DMS153 (cell line): ENCODE data around the gene AP3S2.
"Not testable (repeated sequence)": the region's sequence is repeated elsewhere in the genome, so short reads cannot be mapped to it uniquely, and the experiment has no call there.

ENCODE experiments used
- DNase-seq: peaks from one replicate; lab custom pipeline; 2025; lab: John Stamatoyannopoulos, UW

AP3S2 gene

GRCh38 chr15:89799918-89800498 is 93.8 kb downstream of the AP3S2 start:
- DNase-seq, result no peak

GRCh38 chr15:89799011-89799911 is 94.5 kb downstream of the AP3S2 start:
- DNase-seq, result no peak

- DNase-seq, result no peak
These were observed 96.1 kb downstream of the AP3S2 start for GRCh38 chr15:89797678-89798201.

DNA sequence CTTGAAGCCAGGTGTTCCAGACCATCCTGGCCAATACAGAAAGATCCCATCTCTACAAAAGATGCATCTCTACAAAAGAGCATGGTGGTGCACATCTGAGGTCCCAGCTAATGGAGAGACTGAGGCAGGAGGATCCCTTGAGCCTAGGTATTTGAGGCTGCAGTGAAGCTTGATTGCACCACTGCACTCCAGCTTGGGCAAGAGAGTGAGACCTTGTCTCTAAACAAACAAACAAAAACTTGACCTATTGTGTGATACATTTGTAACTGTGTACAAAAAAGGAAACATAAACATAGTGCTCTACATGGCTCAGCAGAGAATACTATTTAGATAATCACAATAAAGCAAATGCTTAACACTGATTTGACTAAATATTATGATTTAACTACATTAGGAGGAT is 97.8 kb downstream of the AP3S2 start:
- no peak for DNase-seq

- no peak for DNase-seq
These were observed 99.1 kb downstream of the AP3S2 start for GRCh38 chr15:89794627-89795241.

GRCh38 chr15:89792106-89792805 is 101.5 kb downstream of the AP3S2 start:
- DNase-seq, result no peak

DNA sequence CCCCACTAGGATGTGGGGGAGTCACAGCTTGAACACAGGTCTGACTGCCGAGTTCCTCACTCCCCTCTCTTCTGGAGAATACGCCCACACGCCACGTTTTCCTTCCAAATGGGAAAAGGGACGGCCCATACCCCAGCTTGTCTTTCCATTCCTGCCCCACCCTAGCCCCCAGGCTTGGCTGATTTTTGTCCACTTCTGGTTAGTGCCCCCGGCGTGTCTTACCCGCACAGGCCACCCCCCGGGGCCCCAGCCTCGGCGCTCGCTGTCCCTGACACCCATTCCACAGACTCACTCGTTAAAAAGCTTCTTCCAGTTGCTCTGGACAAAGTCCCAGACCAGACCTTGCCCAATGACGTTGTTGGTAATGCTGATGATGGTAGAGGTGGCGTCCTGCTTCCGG is 103.1 kb downstream of the AP3S2 start:
- no peak for DNase-seq

- DNase-seq, result no peak
These were observed 103.6 kb downstream of the AP3S2 start for GRCh38 chr15:89790206-89790605.

DNA sequence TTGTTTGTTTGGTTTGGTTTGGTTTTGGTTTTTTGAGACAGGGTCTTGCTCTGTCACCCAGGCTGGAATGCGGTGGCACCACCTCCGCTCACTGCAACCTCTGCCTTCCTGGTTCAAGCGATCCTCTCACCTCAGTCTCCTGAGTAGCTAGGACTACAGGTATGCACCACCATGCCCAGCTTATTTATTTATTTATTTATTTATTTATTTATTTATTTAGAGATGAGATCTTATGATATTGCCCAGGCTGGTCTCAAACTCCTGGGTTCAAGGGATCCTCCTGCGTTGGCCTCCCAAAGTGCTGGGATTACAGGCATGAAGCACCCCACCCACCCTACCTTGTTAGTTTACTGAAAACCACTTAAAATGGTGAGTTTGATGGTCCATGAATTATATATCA is 105.2 kb downstream of the AP3S2 start:
- not testable (repeated sequence) for DNase-seq

DNA sequence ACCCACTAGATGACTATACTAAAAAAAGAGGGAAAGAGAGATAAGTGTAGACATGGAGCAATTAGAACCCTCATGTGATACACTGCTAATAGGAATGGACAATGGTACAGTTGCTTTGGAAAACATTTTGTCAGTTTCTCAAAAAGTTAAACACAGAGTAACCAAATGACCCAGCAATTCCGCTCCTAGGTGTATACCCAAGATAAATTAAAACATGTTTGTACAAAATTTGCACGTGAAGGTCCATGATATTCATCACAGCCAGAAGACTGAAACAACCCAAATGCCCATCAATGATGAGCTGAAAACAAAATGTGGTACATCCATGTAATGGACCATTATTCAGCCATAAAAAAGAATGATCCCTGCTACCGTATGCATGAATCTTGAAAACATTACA is 105.8 kb downstream of the AP3S2 start:
- DNase-seq, result no peak

DNA sequence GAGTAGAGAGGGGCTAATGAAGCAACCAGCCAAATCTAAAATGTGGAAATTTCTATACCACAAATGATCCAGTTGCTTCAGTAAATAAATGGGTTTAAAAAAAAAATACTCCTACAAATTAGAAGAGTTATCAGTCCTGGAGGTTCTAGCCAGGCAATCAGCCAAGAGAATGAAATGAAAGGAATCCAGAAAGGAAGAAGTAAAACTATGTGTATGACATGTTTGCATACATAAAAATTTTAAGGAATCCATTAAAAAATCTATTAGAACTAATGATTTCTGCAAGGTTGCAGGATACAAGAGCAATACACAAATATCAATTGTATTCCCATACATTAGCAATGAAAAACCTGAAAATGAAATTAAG is 108.0 kb downstream of the AP3S2 start:
- DNase-seq, result no peak

DNA sequence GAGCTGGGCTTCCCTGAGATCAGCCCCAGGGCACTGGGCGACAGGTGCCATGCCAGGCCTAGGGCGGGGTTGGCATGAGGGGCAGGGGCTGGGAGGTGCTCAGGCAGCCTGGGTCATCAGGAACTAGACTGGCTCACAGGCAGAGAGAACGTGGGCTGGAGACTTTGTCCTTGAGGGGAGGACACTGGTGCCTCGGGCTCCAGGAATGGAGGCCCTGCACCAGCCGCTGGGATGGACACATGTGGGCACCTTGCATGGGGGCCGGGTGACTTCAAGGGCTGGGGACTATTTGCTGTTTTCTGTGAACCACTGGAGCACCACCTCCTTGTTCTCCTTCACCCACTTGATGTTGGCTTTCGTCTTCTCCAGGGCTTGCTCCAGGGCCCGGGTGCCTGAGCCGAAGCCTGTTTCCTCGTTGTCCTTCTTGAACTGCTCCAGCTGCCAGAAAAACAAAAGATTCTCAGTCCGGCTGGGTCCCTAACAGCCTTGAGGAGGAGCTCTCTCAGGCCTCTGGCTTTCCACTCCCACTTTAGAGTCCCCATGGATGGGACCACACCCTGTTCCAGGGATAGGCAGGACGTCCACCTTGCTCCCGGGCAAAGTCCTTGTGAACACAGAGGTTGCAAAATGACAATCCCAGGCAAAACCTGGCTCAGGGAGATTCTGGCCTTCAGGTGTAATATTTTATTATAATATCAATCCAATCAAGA is 108.6 kb downstream of the AP3S2 start:
- DNase-seq, result no peak

- no peak for DNase-seq
These were observed 109.2 kb downstream of the AP3S2 start for GRCh38 chr15:89784686-89784960.

GRCh38 chr15:89783861-89784685 is 109.7 kb downstream of the AP3S2 start:
- DNase-seq, result no peak

- DNase-seq, result no peak
These were observed 110.5 kb downstream of the AP3S2 start for GRCh38 chr15:89783111-89783860.

GRCh38 chr15:89782619-89782950 is 111.2 kb downstream of the AP3S2 start:
- DNase-seq, result not testable (repeated sequence)

DNA sequence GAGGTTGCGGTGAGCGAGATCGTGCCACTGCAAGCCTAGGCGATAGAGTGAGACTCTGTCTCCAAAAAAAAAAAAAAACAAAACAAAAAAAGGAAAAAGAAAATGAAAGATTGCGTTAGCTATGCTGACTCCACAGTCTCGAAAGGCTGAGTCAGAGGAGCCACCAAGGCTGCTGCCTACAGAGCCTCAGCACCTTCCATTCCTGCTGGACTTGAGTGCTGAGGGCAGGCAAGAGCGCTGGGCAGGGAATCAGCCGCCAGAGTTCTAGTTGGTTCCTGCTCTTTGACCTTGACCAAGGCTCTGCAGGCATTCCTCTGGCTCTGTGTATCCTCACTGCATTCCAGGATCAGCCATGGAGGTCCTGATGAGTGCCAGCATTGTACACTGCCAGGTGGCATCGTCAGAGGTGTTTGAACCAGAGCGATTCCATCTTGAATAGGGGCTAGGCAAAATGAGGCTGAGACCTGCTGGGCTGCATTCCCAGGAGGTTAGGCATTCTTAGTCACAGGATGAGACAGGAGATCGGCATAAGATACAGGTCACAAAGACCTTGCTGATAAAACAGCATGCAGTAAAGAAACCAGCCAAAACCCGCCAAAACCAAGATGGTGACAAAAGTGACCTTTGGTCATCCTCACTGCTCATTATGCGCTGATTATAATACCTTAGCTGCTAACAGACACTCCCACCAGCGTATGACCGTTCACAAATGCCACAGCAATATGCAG is 111.7 kb downstream of the AP3S2 start:
- no peak for DNase-seq

- no peak for DNase-seq
These were observed 112.7 kb downstream of the AP3S2 start for GRCh38 chr15:89781055-89781454.

DNA sequence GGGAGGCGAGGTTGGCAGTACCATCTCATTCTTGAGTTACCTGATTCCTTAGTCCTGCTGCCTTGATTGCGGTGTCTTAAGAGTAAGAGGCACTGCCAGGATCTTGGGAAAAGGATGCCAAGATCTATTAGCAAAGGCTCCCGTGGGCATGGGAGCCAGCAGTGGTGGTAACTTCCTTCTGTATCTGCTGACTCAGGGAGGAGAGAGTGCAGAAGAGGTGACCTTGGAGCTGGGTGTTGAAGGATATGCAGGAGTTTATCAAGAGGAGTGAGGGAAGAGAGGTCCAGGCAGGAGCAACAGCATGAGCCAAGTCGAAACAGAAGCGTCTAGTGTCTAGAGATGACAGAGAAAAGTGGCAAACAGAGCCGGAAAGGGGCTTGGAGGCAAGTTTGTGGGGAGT is 113.2 kb downstream of the AP3S2 start:
- DNase-seq, result no peak
